ENCODE data around the gene CCDC152.

The CCDC152 gene

DNA sequence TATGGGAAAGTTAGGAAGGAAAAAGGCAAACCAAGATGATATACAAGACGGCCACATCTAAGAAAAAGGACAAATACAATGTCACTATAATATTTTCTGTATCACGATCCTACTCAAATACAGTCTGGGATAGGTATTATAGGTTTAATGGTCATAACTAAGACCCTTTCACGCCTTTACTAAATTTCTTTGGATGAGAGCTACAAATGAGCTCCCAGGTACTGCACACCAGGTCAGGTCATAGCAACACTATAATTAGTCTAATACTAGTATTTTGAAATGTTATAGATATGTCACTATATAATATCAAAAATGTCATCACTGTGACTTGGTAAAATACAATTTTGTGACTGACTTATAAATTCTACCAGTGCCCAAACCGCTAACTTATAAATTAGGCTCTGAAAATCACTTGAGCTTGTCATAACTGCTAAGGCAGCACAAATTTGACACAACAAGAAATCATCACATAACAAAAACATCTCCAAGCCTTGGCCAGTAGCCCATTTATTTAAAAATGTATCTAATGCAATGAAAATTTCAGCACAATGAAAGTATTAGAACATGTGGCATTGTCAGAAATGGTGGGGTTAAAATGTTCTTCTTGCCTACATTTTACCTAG, 48.2 kb downstream of the CCDC152 start:
- TF ChIP-seq, protein P1, sequence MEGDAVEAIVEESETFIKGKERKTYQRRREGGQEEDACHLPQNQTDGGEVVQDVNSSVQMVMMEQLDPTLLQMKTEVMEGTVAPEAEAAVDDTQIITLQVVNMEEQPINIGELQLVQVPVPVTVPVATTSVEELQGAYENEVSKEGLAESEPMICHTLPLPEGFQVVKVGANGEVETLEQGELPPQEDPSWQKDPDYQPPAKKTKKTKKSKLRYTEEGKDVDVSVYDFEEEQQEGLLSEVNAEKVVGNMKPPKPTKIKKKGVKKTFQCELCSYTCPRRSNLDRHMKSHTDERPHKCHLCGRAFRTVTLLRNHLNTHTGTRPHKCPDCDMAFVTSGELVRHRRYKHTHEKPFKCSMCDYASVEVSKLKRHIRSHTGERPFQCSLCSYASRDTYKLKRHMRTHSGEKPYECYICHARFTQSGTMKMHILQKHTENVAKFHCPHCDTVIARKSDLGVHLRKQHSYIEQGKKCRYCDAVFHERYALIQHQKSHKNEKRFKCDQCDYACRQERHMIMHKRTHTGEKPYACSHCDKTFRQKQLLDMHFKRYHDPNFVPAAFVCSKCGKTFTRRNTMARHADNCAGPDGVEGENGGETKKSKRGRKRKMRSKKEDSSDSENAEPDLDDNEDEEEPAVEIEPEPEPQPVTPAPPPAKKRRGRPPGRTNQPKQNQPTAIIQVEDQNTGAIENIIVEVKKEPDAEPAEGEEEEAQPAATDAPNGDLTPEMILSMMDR (IDR thresholded peaks at IDR 0.05; ENCODE audit: unreplicated experiment in 3 of 3) = no peak
- no peak overlapping the region for H3K4me3 Mint-ChIP-seq
- H3K9me3 Mint-ChIP-seq = no peaks in the 10 kb centered on the region
- peaks cover 15% of the 10 kb centered on the region for H3K4me1 Mint-ChIP-seq
- no peaks in the 10 kb centered on the region for H3K27me3 Mint-ChIP-seq (ENCODE audit: low read depth)
- peaks cover 73% of the 10 kb centered on the region for H3K36me3 Mint-ChIP-seq (ENCODE audit: low read depth)
- H3K27ac Mint-ChIP-seq = no peak overlapping the region

DNA sequence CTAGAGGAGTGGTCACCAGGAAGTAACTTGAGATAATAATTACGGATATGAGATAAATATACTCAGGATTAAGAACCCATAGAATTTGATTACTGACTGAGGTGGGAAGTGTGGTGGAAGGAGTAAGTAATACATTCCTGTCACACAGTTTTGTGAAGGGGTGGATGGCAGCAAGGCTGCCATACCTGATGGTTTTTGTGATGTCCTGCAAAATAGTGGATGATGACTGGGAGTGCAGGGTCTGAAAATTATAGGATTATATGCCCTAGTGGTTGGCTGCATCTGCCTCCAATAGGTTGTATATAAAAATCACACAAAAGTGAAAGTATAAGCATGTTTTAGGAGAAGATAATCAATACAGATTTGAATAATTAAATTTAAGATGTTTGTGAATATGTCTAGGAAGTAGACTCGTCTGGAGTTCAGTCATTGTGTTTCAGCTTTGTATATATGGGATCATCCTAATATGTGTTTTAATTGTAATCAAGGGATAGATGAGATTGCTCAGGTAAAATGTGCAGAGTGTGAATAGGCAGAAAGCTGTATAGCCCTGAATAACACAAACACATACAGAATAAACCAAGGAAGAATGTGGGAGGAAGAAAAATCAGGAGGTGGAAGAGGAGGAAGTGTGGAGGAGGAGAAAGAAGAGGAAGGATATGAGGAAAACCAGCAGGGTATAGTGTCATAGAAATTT, 49.5 kb downstream of the CCDC152 start:
- peaks cover 59% of the 10 kb centered on the region for H3K36me3 Mint-ChIP-seq (ENCODE audit: low read depth)
- H3K27me3 Mint-ChIP-seq (ENCODE audit: low read depth) = no peaks in the 10 kb centered on the region
- H3K27ac Mint-ChIP-seq = no peak overlapping the region
- TF ChIP-seq, protein P1 (IDR thresholded peaks at IDR 0.05; ENCODE audit: unreplicated experiment in 3 of 3) = no peak
- peak overlapping the region in 2 of 3 experiments; percentile 2 to 26 for H3K4me3 Mint-ChIP-seq
- no peaks in the 10 kb centered on the region for H3K9me3 Mint-ChIP-seq
- H3K4me1 Mint-ChIP-seq = peaks cover 17% of the 10 kb centered on the region

DNA sequence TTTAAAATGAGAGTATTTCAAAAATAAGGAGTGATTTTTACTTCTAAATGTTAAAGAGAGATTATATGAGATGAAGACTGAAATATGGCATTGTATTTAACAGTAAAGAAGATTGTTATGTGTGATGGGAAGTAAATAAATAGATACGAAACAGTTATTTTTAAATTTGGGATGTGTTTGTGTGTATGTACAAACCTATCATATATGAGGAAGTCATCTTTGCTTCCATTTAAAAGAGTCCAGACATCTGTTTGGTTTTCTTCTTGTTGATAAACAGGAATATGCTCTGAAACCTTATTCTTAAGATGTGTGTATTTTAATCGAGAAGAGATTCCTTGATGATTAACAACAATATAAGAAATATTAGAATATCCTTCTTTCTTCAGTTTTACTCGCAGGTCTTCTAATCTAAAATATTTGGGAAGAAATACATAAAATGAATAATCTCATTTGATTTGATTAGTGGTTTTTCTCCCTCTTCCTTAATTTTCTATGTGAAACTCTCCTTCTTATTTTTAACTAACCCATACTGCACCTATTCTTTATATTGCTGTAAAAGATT, 50.2 kb downstream of the CCDC152 start:
- TF ChIP-seq, protein P1 (IDR thresholded peaks at IDR 0.05; ENCODE audit: unreplicated experiment in 3 of 3) = no peak
- Mint-ChIP-seq H3K4me1 (peaks cover 21% of the 10 kb centered on the region), H3K9me3 (no peaks in the 10 kb centered on the region), H3K4me3 (peak overlapping the region in 1 of 3 experiments; percentile 2), H3K36me3 (ENCODE audit: low read depth) (peaks cover 54% of the 10 kb centered on the region), H3K27ac (no peak overlapping the region), H3K27me3 (ENCODE audit: low read depth) (no peaks in the 10 kb centered on the region)

DNA sequence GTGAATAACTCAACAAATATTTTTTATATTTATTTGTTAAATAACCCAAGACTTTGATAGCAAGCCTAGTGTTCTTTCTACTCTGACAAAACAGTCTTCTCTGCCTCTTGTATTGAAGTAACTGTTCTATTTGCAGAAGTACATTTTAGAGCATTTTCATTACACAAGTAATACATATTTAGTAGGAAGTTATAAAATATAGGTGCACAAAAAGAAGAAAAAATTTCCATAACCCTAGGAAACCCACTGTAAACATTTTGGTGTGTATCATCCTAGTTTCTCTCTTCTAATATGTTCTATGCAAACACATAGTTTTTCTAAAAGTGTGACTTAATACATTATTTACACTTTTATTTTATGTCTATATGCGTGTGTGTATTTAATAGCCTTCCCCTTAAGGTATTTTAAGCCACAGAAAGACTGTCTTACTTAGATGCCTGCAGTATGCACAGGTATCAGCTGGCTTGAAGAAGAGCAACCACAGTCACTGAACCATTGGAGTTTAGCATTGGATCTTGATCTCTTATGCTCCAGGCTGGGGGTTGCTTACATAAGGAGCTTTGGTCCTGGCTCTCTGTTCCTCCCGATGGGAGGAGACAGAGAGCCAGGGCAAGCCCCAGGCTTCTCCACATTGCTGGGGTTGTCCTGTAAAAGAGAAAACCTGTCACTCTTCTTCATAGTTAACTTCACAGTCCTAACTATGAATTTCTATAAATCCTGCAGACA, 51.3 kb downstream of the CCDC152 start:
- Mint-ChIP-seq H3K4me3 (peak overlapping the region; percentile 24 to 64 (median 26)), H3K9me3 (no peaks in the 10 kb centered on the region), H3K4me1 (peaks cover 32% of the 10 kb centered on the region), H3K27me3 (ENCODE audit: low read depth) (no peaks in the 10 kb centered on the region), H3K27ac (no peak overlapping the region), H3K36me3 (ENCODE audit: low read depth) (peaks cover 49% of the 10 kb centered on the region)
- TF ChIP-seq, protein P1 (IDR thresholded peaks at IDR 0.05; ENCODE audit: unreplicated experiment in 3 of 3) = no peak

DNA sequence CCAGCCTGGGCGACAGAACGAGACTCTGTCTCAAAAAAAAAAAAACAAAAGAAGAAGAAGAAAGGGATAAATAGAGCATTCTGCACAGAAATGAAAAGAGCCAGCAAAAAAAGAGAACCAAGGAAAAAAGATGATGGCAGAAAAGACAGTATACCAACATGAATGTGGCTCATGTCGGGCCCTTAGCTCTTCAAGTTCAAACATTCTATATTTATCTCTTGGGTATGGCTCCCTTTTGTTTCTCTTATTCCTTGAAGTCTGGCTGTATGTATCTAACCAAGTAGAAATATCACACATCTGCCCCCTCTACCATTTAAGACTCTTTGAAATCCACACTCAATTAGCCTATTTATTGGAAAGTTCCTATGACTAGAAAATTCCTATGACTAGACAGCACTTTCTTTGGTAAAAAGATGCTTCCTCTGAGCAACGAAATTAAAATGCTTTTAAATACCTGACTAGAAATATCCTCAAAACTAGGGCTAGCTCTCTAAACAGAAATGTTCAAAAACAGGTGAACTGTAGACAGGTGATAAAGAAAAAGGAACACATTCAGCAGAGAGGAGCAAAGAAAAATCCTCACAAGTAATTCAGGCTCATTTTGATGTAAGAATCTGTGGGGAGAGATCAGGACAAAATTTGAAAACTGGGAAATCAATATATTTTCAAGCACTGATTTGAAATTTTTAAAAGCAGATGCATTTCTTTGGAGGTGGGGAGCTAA, 52.4 kb downstream of the CCDC152 start:
- Mint-ChIP-seq H3K36me3 (ENCODE audit: low read depth) (peaks cover 45% of the 10 kb centered on the region), H3K4me3 (peak overlapping the region; percentile 76 to 82 (median 80)), H3K27ac (peak overlapping the region; percentile 26 to 49 (median 31)), H3K27me3 (ENCODE audit: low read depth) (no peaks in the 10 kb centered on the region), H3K9me3 (no peaks in the 10 kb centered on the region), H3K4me1 (peaks cover 33% of the 10 kb centered on the region)
- TF ChIP-seq, protein P1 (IDR thresholded peaks at IDR 0.05; ENCODE audit: unreplicated experiment in 3 of 3) = no peak
